GM23338 (cell line): ENCODE results near the gene OTUB2.

ENCODE experiments used
- CREB1 ChIP-seq: fragments of 250-450 bp; sonication (Bioruptor Pico); IDR thresholded peaks from 2 replicates; pipeline ENCODE4 v1.5.0; 2020; ENCODE audit warnings: low read depth, mild to moderate bottlenecking, moderate library complexity
- CTCF ChIP-seq, 2 experiments: fragments of 200-600 bp in 1 of 2; sonication (generic) in 1 of 2; conservative IDR thresholded peaks; 2 replicates each; pipeline versions ENCODE4 v1.5.1 to v1.6.1; 2016 to 2017; ENCODE audit warnings: antibody characterized with exemption in 2 of 2, low read depth in 2 of 2, mild to moderate bottlenecking in 2 of 2, moderate library complexity in 1 of 2
- ETS1 ChIP-seq: IDR thresholded peaks from 2 replicates; pipeline ENCODE4 v1.6.1; 2016; ENCODE audit warnings: antibody characterized with exemption
- EZH2 ChIP-seq: fragments of 200-600 bp; sonication (generic); IDR thresholded peaks from one replicate; pipeline ENCODE4 v1.8.0; 2017; ENCODE audit warnings: antibody characterized with exemption, mild to moderate bottlenecking, low read depth; ENCODE audit not compliant: unreplicated experiment
- EZH2phosphoT487 ChIP-seq: fragments of 200-600 bp; sonication (generic); IDR thresholded peaks from one replicate; pipeline ENCODE4 v1.8.1; 2018; ENCODE audit warnings: antibody characterized with exemption; ENCODE audit not compliant: unreplicated experiment
- JUNB ChIP-seq: IDR thresholded peaks from one replicate; pipeline ENCODE4 v1.6.1; 2016; ENCODE audit warnings: antibody characterized with exemption; ENCODE audit not compliant: unreplicated experiment
- POLR2AphosphoS5 ChIP-seq: IDR thresholded peaks from 2 replicates; pipeline ENCODE4 v1.6.1; 2016; ENCODE audit warnings: antibody characterized with exemption, low read depth
- ZNF331 ChIP-seq: fragments of 250-450 bp; sonication (Bioruptor Pico); IDR thresholded peaks from 2 replicates; pipeline ENCODE4 v1.5.0; 2020; ENCODE audit warnings: low read depth, mild to moderate bottlenecking, moderate library complexity

DNA sequence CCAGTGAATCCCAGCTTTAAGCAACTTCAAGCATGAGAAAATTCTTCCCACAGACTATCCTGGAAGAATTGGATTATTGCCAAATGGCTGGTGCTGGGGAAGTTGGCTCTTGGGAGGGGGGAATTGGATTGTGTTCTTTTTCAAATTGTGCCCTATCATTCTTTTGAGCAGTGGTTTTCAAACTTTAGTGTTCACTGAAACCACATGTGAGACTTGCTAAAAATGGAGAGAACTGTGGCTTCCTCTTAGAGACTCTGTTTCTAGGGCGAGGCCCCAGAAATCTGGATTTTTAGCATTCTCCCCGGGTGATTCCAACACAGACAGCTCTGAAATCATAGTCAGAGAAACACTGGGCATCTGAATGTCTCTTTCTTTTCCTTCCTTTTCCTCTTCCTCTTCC is 14.3 kb upstream of the OTUB2 start:
- TF ChIP-seq CTCF (conservative IDR thresholded peaks at IDR 0.05; ENCODE audit: low read depth in 2 of 2) (no peak), JUNB (no peak), EZH2phosphoT487 (no peak), POLR2AphosphoS5 (no peak), ETS1 (no peak), ZNF331 (no peak), CREB1 (CRISPR knock-in tag) (no peak), EZH2 (no peak)
